Aorta (tissue), 5 donors: Measurements from ENCODE around the gene APLF. TPM values are rescaled to one million over a fixed set of nuclear protein-coding genes. Genes with fewer than 3 reads are reported as not detected.

ENCODE experiments used
- ATAC-seq: fragments of 200-7000 bp; cut with Tn5 transposase; one replicate; pipeline ENCODE4 v1.9.1; 2022; ENCODE audit warnings: moderate library complexity; ENCODE audit not compliant: low FRiP score
- DNase-seq, 2 donors: peaks; one replicate each; pipeline ENCODE4 v3.0.0-alpha.2; 2020
- H3K27ac ChIP-seq, 2 donors: one replicate each; pipeline ENCODE4 v1.5.1; 2013; ENCODE audit warnings: low read length in 2 of 2, mild to moderate bottlenecking in 2 of 2, moderate library complexity in 2 of 2, control low read depth in 1 of 2, inconsistent platforms in 1 of 2, low read depth in 1 of 2
- H3K27me3 ChIP-seq, 2 donors: one replicate each; pipeline ENCODE4 v1.6.1; 2013; ENCODE audit warnings: control low read depth in 1 of 2, low read length in 1 of 2, mild to moderate bottlenecking in 1 of 2, moderate library complexity in 1 of 2; ENCODE audit not compliant: insufficient read depth in 2 of 2, control insufficient read depth in 1 of 2
- H3K36me3 ChIP-seq, 2 donors: one replicate each; pipeline ENCODE4 v1.6.1; 2013; ENCODE audit warnings: control low read depth in 1 of 2, low read length in 1 of 2, mild to moderate bottlenecking in 1 of 2; ENCODE audit not compliant: insufficient read depth in 2 of 2, control insufficient read depth in 1 of 2
- H3K4me1 ChIP-seq, 2 donors: one replicate each; pipeline ENCODE4 v1.6.1; 2013; ENCODE audit warnings: low read length in 2 of 2, control low read depth in 1 of 2, mild to moderate bottlenecking in 1 of 2, moderate library complexity in 1 of 2; ENCODE audit not compliant: insufficient read depth in 2 of 2, control insufficient read depth in 1 of 2
- H3K4me3 ChIP-seq, 2 donors: one replicate each; pipeline ENCODE4 v1.5.1; 2013; ENCODE audit warnings: low read length in 2 of 2, control low read depth in 1 of 2, mild to moderate bottlenecking in 1 of 2
- H3K9me3 ChIP-seq: one replicate; pipeline ENCODE4 v1.6.1; 2013; ENCODE audit warnings: mild to moderate bottlenecking, low read length; ENCODE audit not compliant: control insufficient read depth
- WGBS, 2 donors: extraction: QIAGEN DNeasy Blood & Tissue Kit; methylation state at CpG; one replicate each; pipeline ENCODE4 v1.1.7; 2013; 5-methylcytosine and 5-hydroxymethylcytosine counted together
- intact Hi-C, 2 donors: fragments of 100-400 bp; cut with DNase I; formaldehyde crosslinking; loops; one replicate each; pipeline versions ENCODE4 v1.14.2 to v1.15.0; 2022
- polyA plus RNA-seq, 2 donors: library from polyadenylated mRNA; stranded (reverse); fragments of 200-250 nt; gene quantifications; one replicate each; pipeline ENCODE4 v1.2.3, GENCODE V29; 2013
- total RNA-seq, 2 donors: library from RNA; stranded (reverse); fragmentation: NEBNext Ultra II Directional; extraction: Animal tissue kit (Norgen Biotek cat#: 25700); gene quantifications; one replicate each; pipeline ENCODE4 v1.2.1, GENCODE V29; 2021
- donor health status: healthy with polysubstance abuse.
- donor health status: Bipolar disorder and iron deficiency.
- donor health status: DM: no; HTN: no; CAD: no.
- donor health status: DM: no; HTN: no; CAD: no.
- donor health status: DM: yes; HTN: yes; CAD: no.

APLF gene
- total and polyA plus RNA-seq, 4 donors, result 1.3 to 8.7 (median 4.6) TPM

DNA sequence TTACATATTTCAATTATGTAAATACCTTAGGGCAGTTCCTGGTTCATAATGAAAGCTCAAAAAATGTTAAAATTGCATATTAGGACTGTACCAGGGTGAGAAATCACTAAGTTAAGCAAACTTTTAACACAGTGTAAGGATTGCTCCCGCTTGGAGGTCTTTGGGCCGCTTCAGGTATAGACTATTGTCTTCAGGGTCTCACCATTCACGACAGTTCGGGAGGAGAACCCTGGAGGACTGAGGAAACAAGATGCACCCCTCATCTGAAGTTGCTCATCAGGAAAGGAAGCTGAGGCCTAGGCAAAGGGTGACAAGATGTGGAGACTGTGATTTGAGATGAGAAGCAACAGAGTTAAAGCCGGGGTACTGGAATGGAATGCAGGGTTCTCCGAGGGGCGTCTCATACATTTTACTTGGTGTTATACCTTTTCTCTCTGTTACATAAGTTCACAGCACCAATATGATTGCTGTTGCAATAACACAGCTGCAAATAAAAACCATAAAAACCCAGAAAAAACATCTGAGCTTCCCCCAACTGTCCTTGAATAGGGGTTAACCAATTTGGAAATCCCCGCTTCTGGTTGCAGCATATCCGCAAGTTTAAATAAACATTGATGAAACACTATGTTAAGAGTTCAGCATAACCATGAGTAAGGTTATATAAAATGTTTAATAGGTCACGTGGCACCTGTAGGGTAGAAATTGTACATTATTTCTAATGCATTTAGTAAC is 40.4 kb upstream of the APLF start:
- no peaks in the 10 kb centered on the region for H3K9me3 ChIP-seq
- ATAC-seq (no peak), DNase-seq (no peak)
- H3K4me3 ChIP-seq, result no peak overlapping the region
- intact Hi-C loops, result no loop called here
- no peak overlapping the region for H3K27ac ChIP-seq
- peaks cover 0 to 3% of the 10 kb centered on the region in 2 donors for H3K27me3 ChIP-seq
- WGBS, 2 donors, result 93 to 96% methylated on average over 10 of the region's 10 CpGs
- no peaks in the 10 kb centered on the region for H3K4me1 ChIP-seq
- H3K36me3 ChIP-seq, result no peaks in the 10 kb centered on the region

DNA sequence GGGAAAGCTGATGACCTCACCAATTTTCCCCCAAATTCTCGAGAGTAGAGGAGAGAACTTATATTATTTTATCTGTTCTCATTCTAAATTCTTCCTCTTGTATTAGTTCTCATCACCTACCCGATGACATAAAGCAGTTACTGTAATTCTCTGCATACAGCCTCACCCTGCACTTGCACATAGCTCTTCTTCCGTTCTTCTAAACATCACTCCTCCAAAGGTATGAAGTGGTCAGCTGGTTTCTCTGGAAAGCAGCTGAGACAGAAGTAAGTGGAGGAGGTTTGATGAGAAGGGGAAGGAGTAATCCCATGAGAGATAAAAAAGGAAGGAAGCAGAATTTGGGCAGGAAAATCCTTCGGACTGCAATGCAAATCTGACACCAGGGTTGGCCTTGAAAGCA is 39.3 kb upstream of the APLF start:
- H3K27ac ChIP-seq, result no peak overlapping the region
- no peak overlapping the region for H3K4me3 ChIP-seq
- intact Hi-C loops, result no loop called here
- no peak for DNase-seq
- WGBS, 2 donors, result 80 to 87% methylated on average over 4 of the region's 4 CpGs
- ATAC-seq, result no peak
- H3K36me3 ChIP-seq, result no peaks in the 10 kb centered on the region
- H3K9me3 ChIP-seq, result no peaks in the 10 kb centered on the region
- H3K4me1 ChIP-seq, result no peaks in the 10 kb centered on the region
- peaks cover 0 to 3% of the 10 kb centered on the region in 2 donors for H3K27me3 ChIP-seq

DNA sequence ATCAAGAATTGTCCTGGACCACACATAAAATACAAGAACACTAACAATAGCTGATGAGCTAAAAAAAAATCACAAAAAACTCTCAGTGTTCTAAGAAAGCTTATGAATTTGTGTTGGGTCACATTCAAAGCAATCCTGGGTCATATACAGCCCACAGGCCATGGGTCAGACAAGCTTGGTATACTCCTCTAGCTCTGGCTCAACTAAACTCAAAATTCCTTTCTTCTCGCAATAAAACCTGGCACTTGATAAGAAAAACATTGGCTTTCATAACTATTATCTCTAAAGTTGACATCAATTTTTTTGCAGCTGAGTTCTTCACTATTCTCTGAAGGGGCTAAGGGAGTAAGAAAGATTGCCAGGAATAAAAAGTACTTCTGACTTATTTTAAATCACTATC is 38.6 kb upstream of the APLF start:
- DNase-seq (no peak), ATAC-seq (no peak)
- Histone ChIP-seq H3K27ac (no peak overlapping the region), H3K4me1 (no peaks in the 10 kb centered on the region), H3K27me3 (no peaks in the 10 kb centered on the region), H3K9me3 (no peaks in the 10 kb centered on the region), H3K4me3 (no peak overlapping the region), H3K36me3 (no peaks in the 10 kb centered on the region)
- intact Hi-C loops, result no loop called here
- 55 to 70% methylated on average over 1 of the region's 1 CpG for whole genome bisulfite sequencing, 2 donors

DNA sequence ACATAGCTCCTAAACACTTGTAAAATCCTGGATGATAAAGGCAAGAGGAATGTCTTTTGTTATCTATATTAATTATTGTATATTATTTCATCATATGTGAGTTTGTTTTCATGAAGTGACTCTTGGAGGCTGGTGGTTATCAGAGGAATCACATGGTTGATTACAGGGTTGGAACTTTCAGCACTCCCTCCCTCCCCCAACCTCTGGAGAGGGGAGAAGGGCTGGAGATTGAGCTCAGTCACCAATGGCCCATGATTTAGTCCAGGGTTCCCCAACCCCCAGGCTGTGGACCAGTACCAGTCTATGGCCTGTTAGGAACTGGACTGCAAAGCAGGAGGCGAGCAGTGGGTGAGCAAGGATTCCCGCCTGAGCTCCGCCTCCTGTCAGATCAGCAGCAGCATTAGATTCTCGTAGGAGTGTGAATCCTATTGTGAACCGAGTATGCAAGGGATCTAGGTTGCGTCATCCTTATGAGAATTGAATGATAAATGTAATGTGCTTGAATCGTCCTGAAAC is 38.0 kb upstream of the APLF start:
- DNase-seq, result no peak
- WGBS, 2 donors, result 94 to 95% methylated on average over 7 of the region's 7 CpGs
- no peak for ATAC-seq
- intact Hi-C loops, result no loop called here
- H3K4me3 ChIP-seq, result no peak overlapping the region
- H3K9me3 ChIP-seq, result no peaks in the 10 kb centered on the region
- no peaks in the 10 kb centered on the region for H3K27me3 ChIP-seq
- H3K36me3 ChIP-seq, result no peaks in the 10 kb centered on the region
- H3K27ac ChIP-seq, result no peak overlapping the region
- H3K4me1 ChIP-seq, result no peaks in the 10 kb centered on the region

DNA sequence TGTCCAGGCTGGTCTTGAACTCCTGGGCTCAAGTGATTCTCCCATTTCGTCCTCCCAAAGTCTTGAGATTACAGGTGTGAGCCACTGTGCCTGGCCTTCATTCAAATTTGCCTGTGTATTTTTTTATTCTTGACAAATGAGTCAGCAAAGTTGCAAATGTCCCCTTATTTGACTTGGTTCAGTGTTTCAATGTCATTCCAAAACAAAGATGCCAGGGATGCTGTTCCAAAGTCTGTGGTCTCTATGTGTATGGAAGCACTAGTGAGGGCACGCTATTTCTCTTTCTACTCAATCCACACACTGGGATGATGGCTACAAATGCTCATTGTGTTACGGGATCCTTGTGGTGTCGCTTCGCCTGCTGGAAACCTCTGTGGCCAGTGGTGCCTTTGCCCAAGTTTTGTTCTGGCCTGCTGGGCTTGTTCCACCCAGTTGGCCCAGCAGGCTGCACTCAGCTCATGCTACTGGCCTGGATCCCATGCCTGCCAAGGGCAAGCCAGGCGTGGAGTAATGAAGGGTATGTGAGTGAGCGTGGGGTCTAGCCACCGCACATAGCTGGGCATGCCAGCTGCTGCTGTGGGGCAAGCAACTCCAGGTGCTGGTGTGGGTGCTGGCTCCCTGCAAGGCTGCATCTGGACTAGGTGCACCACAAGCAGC is 35.9 kb upstream of the APLF start:
- no peaks in the 10 kb centered on the region for H3K9me3 ChIP-seq
- ATAC-seq, result no peak
- no peak for DNase-seq
- intact Hi-C loops, result loop anchor here in 1 of 2 donors (10.0 kb wide), 1 partner anchor 237 kb away; no protein-coding TSS in a partner anchor
- H3K27me3 ChIP-seq, result no peaks in the 10 kb centered on the region
- no peak overlapping the region for H3K4me3 ChIP-seq
- no peaks in the 10 kb centered on the region for H3K36me3 ChIP-seq
- H3K27ac ChIP-seq, result peak overlapping the region in 1 of 2 donors; percentile 33
- WGBS, 2 donors, result 15 to 22% methylated on average over 8 of the region's 8 CpGs
- peaks cover 0 to 2% of the 10 kb centered on the region in 2 donors for H3K4me1 ChIP-seq

DNA sequence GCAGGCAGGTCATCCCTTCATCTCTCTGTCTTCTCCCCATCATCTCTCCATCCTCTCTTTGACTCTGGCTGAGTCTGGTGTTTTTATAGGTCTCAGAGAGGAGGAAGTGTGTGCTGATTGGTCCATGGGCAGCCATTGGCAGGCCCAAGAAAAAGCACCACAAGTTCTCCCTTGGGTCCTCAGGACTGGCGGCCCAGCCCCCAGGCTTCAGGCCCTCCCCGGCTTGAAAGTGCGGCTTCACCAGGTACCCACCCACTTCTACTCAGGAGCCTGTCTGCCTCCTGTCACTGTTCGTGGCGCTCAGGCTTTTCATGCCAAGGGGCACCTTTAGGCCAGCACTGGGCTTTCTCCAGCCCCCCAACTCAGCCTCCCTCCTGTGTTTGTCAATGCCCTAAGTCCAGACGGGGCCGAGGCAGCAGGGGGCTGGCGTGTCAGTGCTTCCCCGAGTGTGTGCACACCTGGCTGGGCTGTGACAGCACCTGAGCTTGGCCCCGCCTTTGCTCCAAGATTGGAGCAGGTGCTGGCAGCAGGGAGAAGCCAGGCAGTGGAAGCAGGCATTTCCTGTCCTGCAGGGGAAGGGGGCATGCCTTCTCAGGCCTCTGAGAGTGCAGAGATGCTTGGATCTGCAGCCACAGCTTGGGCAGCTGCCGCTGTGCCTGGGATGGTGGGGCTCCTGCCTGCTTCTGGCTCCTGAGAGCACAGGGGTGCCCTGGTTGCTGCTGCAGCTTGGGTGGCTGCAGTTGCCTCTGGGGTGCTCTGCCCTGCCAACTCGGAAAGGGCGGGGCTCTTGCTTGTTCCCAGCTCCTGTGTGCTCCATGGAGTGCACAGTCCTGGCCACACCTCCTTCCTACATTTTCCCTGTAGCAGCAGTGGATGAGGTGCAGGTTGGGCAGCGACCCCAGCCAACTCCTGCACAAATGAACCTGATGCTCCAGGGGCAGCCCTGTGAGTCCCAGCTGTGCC is 34.4 kb upstream of the APLF start:
- intact Hi-C loops, result loop anchor here in 1 of 2 donors (10.0 kb wide), 1 partner anchor 238 kb away; no protein-coding TSS in a partner anchor
- DNase-seq, result no peak

DNA sequence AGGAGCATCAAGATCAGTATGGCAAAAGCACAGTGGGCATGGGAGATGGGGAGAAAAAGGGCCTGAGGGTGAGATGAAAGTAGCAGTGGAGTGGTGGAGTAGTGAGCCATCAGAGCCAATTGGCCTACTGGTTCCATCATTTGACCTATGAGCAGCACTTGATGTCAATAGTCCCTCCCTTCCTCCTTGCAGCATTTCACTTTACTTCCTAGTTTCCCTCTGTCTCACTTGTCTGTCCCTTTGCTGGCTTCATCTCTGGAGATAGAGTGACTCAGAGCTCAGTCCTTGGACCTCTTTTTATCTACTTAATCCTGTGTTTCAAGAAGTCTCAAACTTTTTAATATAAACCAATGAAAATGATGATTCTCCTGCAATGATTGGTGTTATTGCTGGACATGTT is 32.4 kb upstream of the APLF start:
- Histone ChIP-seq H3K27ac (peak overlapping the region in 1 of 2 donors; percentile 47), H3K36me3 (no peaks in the 10 kb centered on the region), H3K27me3 (no peaks in the 10 kb centered on the region), H3K9me3 (no peaks in the 10 kb centered on the region), H3K4me1 (peaks cover 0 to 2% of the 10 kb centered on the region in 2 donors), H3K4me3 (no peak overlapping the region)
- DNase-seq, result no peak
- intact Hi-C loops, result loop anchor here in 1 of 2 donors (10.0 kb wide), 1 partner anchor 240 kb away; no protein-coding TSS in a partner anchor
- no peak for ATAC-seq

More for the DNA sequence above, 34.4 kb upstream of the APLF start:
- H3K27me3 ChIP-seq, result no peaks in the 10 kb centered on the region
- no peaks in the 10 kb centered on the region for H3K9me3 ChIP-seq
- peaks cover 0 to 2% of the 10 kb centered on the region in 2 donors for H3K4me1 ChIP-seq
- H3K4me3 ChIP-seq, result no peak overlapping the region
- 86 to 88% methylated on average over 13 to 14 of the region's 14 CpGs for WGBS, 2 donors
- H3K27ac ChIP-seq, result no peak overlapping the region
- ATAC-seq, result no peak
- H3K36me3 ChIP-seq, result no peaks in the 10 kb centered on the region

DNA sequence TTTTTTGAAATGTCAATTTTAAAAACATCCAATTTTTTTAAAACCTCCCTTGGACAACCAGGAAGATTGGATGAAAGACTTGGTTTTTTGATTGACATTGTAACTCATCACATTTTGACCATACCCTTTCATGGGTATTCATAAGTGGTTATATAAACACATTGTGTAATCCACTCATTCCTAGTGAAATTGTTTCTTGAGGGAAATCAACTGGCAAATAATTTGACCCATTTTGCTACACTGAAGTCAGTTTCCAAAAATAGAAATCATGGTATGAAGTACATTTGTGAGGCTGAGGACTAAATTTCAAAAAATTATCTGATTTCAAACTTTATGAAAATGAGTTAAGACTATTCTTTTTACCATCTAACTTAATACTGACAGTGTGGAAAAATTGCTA is 31.8 kb upstream of the APLF start:
- Histone ChIP-seq H3K4me1 (peaks cover 0 to 4% of the 10 kb centered on the region in 2 donors), H3K36me3 (no peaks in the 10 kb centered on the region), H3K4me3 (no peak overlapping the region), H3K27ac (no peak overlapping the region), H3K9me3 (no peaks in the 10 kb centered on the region), H3K27me3 (no peaks in the 10 kb centered on the region)
- intact Hi-C loops, result loop anchor here in 1 of 2 donors (10.0 kb wide), 1 partner anchor 241 kb away; no protein-coding TSS in a partner anchor
- DNase-seq (no peak), ATAC-seq (no peak)
